Mammary epithelial cell (primary cell): ENCODE data around the gene KTN1.

Experiments used
- CTCF ChIP-seq, 2 donors: IDR thresholded peaks in 1 of 2; conservative IDR thresholded peaks in 1 of 2; 2 replicates each; pipeline ENCODE4 v1.5.1; 2011 to 2012; ENCODE audit warnings: inconsistent platforms in 2 of 2, low read length in 2 of 2, mild to moderate bottlenecking in 2 of 2, control low read depth in 1 of 2, low read depth in 1 of 2; ENCODE audit not compliant: insufficient read depth in 1 of 2; ENCODE audit errors: extremely low read depth in 1 of 2
- EZH2 ChIP-seq: IDR thresholded peaks from 2 replicates; pipeline ENCODE4 v1.6.1; 2012; ENCODE audit warnings: low read length, inconsistent platforms, borderline replicate concordance

- TF ChIP-seq CTCF (conservative IDR thresholded peaks at IDR 0.05 in 1 of 2, IDR thresholded peaks at IDR 0.05 in 1 of 2; ENCODE audit: extremely low read depth in 1 of 2, insufficient read depth in 1 of 2, low read depth in 1 of 2, low read length in 2 of 2): no peak
- TF ChIP-seq EZH2: no peak
These were observed 126.3 kb downstream of the KTN1 start for GRCh38 chr14:55706365-55706684.
